NCI-H345 (cell line): ENCODE data around the gene OPRD1.
"Not testable (repeated sequence)": the region's sequence is repeated elsewhere in the genome, so short reads cannot be mapped to it uniquely, and the experiment has no call there.

Experiments used
- DNase-seq: peaks from one replicate; lab custom pipeline; 2025; lab: John Stamatoyannopoulos, UW

Gene OPRD1

GRCh38 chr1:28811766-28812668, at the start of gene OPRD1:
Gene OPRD1, plus strand, starts transcription at chr1:28812170. Its CDS starts 214 bp downstream, at chr1:28812384.
- peak; percentile 5 for DNase-seq

GRCh38 chr1:28766532-28767183, 45.3 kb upstream of the OPRD1 start:
- no peak for DNase-seq

- DNase-seq: no peak
Measured at GRCh38 chr1:28770601-28771165, 41.3 kb upstream of the OPRD1 start.

GRCh38 chr1:28771921-28772320, 40.0 kb upstream of the OPRD1 start:
- DNase-seq: not testable (repeated sequence)

- no peak for DNase-seq
Measured at GRCh38 chr1:28773105-28773504, 38.9 kb upstream of the OPRD1 start.

GRCh38 chr1:28775121-28775942, 36.6 kb upstream of the OPRD1 start:
- peak; percentile 36 for DNase-seq

- DNase-seq: no peak
Measured at GRCh38 chr1:28776341-28776740, 35.6 kb upstream of the OPRD1 start.

- DNase-seq: no peak
Measured at GRCh38 chr1:28778021-28778420, 33.9 kb upstream of the OPRD1 start.

GRCh38 chr1:28779751-28780408, 32.1 kb upstream of the OPRD1 start:
- DNase-seq: no peak

GRCh38 chr1:28781305-28781704, 30.7 kb upstream of the OPRD1 start:
- no peak for DNase-seq

GRCh38 chr1:28782011-28782410, 30.0 kb upstream of the OPRD1 start:
- no peak for DNase-seq

- no peak for DNase-seq
Measured at GRCh38 chr1:28783363-28783762, 28.6 kb upstream of the OPRD1 start.

- DNase-seq: no peak
Measured at GRCh38 chr1:28789412-28789811, 22.6 kb upstream of the OPRD1 start.

GRCh38 chr1:28789816-28790215, 22.2 kb upstream of the OPRD1 start:
- no peak for DNase-seq

GRCh38 chr1:28790377-28791035, 21.5 kb upstream of the OPRD1 start:
- DNase-seq: no peak

GRCh38 chr1:28791929-28792328, 20.0 kb upstream of the OPRD1 start:
- not testable (repeated sequence) for DNase-seq

GRCh38 chr1:28792644-28793121, 19.3 kb upstream of the OPRD1 start:
- DNase-seq: no peak

GRCh38 chr1:28794582-28794981, 17.4 kb upstream of the OPRD1 start:
- not testable (repeated sequence) for DNase-seq

GRCh38 chr1:28796352-28797211, 15.4 kb upstream of the OPRD1 start:
- DNase-seq: no peak

- DNase-seq: no peak
Measured at GRCh38 chr1:28800324-28800723, 11.6 kb upstream of the OPRD1 start.
